GM12891 (cell line): Measurements from ENCODE around the gene KLK14.

Experiments
- PAX5 ChIP-seq: IDR thresholded peaks from 2 replicates; pipeline ENCODE4 v1.6.1; 2011; ENCODE audit warnings: low read length, moderate library complexity, mild to moderate bottlenecking; ENCODE audit not compliant: insufficient read depth, severe bottlenecking
- POLR2A ChIP-seq: IDR thresholded peaks from 2 replicates; pipeline ENCODE4 v1.6.1; 2011; ENCODE audit warnings: low read depth, low read length, control low read depth
- POLR2AphosphoS5 ChIP-seq: IDR thresholded peaks from 2 replicates; pipeline ENCODE4 v1.6.1; 2011; ENCODE audit warnings: low read depth, low read length, control low read depth
- POU2F2 ChIP-seq: IDR thresholded peaks from 2 replicates; pipeline ENCODE4 v1.6.1; 2011; ENCODE audit warnings: low read depth, mild to moderate bottlenecking, control low read depth, low read length, moderate library complexity
- TAF1 ChIP-seq: IDR thresholded peaks from 2 replicates; pipeline ENCODE4 v1.6.1; 2011; ENCODE audit warnings: low read depth, low read length, control low read depth

DNA sequence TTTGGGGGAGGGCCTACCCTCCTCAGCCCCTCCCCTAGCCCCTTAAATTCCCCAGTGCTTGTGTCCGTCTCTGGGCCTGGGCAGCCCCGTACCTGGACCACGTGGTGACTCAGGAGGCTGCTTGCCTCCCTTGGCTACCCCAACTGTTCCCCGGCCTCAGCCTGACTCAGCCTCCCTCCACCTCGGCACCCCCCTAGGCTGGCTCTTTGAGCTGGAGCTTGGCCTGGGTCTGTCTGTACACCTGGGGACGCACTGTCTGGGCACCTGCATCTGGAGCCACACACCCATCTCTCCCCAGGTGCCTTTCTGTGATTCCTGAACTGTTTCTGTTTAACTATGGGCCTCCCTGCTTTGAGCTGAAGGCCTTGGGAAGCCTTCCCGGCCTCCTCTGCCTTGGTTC, 1.8 kb upstream of the KLK14 start:
- TF ChIP-seq POLR2A (no peak), POLR2AphosphoS5 (no peak), PAX5 (no peak), TAF1 (no peak), POU2F2 (no peak)
